Fibroblast of the aortic adventitia (primary cell): ENCODE measurements around the gene DCDC2C. TPM values are rescaled to one million over a fixed set of nuclear protein-coding genes. Genes with fewer than 3 reads are reported as not detected.

Experiments
- DNase-seq: peaks from one replicate; pipeline ENCODE4 v3.0.0-alpha.2; 2010; ENCODE audit warnings: low read depth
- H3K4me3 ChIP-seq: 2 replicates; pipeline ENCODE4 v1.5.1; 2011; ENCODE audit warnings: low read depth, mild to moderate bottlenecking, control low read depth, low read length, moderate library complexity
- total RNA-seq: library from RNA; depleted of rRNA; stranded (reverse); fragments of >200 nt; gene quantifications from 2 replicates; pipeline ENCODE4 v1.2.3, GENCODE V29; 2012; ENCODE audit warnings: low replicate concordance
- TF ChIP-seq, protein P1 (sequence below): IDR thresholded peaks from 2 replicates; pipeline ENCODE4 v1.5.1; 2011; ENCODE audit warnings: mild to moderate bottlenecking, low read length, control low read depth, inconsistent platforms; ENCODE audit not compliant: insufficient read depth

DCDC2C gene
- total RNA-seq, 1 donor: not detected

GRCh38 chr2:3708576-3708975, 5.2 kb downstream of the DCDC2C start:
- no peak for DNase-seq
- no peak overlapping the region for H3K4me3 ChIP-seq
- TF ChIP-seq, protein P1, sequence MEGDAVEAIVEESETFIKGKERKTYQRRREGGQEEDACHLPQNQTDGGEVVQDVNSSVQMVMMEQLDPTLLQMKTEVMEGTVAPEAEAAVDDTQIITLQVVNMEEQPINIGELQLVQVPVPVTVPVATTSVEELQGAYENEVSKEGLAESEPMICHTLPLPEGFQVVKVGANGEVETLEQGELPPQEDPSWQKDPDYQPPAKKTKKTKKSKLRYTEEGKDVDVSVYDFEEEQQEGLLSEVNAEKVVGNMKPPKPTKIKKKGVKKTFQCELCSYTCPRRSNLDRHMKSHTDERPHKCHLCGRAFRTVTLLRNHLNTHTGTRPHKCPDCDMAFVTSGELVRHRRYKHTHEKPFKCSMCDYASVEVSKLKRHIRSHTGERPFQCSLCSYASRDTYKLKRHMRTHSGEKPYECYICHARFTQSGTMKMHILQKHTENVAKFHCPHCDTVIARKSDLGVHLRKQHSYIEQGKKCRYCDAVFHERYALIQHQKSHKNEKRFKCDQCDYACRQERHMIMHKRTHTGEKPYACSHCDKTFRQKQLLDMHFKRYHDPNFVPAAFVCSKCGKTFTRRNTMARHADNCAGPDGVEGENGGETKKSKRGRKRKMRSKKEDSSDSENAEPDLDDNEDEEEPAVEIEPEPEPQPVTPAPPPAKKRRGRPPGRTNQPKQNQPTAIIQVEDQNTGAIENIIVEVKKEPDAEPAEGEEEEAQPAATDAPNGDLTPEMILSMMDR: no peak

GRCh38 chr2:3709225-3709624, 5.8 kb downstream of the DCDC2C start:
- no peak overlapping the region for H3K4me3 ChIP-seq
- TF ChIP-seq, protein P1: no peak
- DNase-seq: no peak

GRCh38 chr2:3712424-3712823, 9.0 kb downstream of the DCDC2C start:
- TF ChIP-seq, protein P1: no peak
- H3K4me3 ChIP-seq: no peak overlapping the region
- no peak for DNase-seq

DNA sequence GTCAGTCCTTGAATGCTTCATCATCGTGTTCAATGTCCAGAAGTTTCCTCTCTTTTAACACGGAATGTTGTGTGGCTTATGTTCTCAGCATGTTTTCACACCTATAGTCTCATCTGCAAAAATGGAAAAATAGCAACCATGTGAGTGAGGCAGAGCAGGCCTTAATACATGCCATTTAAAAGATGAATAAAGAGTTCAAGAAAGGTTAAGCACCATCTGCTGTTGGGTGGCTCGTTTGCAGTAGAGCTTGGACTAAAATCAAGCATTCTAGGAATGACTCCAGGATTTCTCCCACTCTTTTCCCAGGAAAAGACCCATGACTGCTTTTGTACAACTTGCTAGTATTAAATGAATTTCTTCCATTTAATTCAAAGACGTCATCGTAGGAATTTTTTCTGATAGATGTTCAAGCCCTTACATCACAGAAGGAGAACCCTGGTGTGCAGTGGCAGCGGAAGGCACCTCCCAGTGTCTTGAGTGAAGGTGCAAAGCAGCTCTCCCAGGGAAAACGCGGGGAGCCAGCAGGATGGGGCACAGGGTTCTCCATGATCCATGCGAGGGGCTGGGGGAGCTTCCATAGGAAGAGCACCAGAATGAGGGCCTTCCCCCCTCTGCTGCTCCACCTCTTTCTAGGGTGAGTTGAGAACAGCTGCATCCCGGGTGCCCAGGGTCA, 9.6 kb downstream of the DCDC2C start:
- TF ChIP-seq, protein P1: no peak
- no peak overlapping the region for H3K4me3 ChIP-seq
- DNase-seq: peak; percentile 1

- TF ChIP-seq, protein P1: no peak
- DNase-seq: no peak
- no peak overlapping the region for H3K4me3 ChIP-seq
These were observed 15.3 kb downstream of the DCDC2C start for GRCh38 chr2:3718679-3719078.

DNA sequence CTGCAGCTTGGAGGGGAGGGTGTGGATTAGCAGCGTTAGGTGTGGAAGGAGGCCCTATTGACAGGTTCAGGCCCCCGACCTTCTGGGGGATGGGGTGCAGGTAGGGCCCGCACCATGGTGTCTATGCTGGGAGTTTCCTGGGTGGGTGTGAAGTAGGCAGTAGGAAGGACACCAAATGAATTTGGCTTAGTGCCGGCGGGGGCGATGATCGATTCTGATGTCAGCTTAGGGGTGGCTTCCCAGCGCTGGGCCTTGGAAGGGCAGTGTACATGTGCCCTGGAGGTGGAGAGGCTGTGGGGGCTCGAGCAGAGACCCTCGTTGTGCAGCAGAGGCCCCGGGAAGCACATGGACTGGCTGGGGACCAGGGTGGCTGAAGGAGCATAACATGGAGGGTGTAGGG, 21.6 kb downstream of the DCDC2C start:
- no peak overlapping the region for H3K4me3 ChIP-seq
- no peak for DNase-seq

More for the DNA sequence above, 21.6 kb downstream of the DCDC2C start:
- TF ChIP-seq, protein P1: no peak
